Testis (tissue), 5 donors: Measurements from ENCODE around the gene OLIG3. TPM values are rescaled to one million over a fixed set of nuclear protein-coding genes. Genes with fewer than 3 reads are reported as not detected.

Experiments used
- DNase-seq: peaks from one replicate; pipeline ENCODE4 v3.0.0-alpha.2; 2019
- H3K27ac ChIP-seq, 2 donors: fragments of 200-600 bp; sonication (generic); one replicate each; pipeline ENCODE4 v1.5.1; 2019
- H3K27me3 ChIP-seq: fragments of 200-600 bp; sonication (generic); one replicate; pipeline ENCODE4 v1.5.1; 2019
- H3K36me3 ChIP-seq: fragments of 200-600 bp; sonication (generic); one replicate; pipeline ENCODE4 v1.5.1; 2017; ENCODE audit warnings: low read depth; ENCODE audit errors: missing control alignments
- H3K4me1 ChIP-seq: fragments of 200-600 bp; sonication (generic); one replicate; pipeline ENCODE4 v1.5.1; 2019
- H3K4me3 ChIP-seq, 2 donors: fragments of 200-600 bp; sonication (generic); one replicate each; pipeline ENCODE4 v1.5.1; 2017 to 2019
- H3K9me3 ChIP-seq: fragments of 200-600 bp; sonication (generic); one replicate; pipeline ENCODE4 v1.5.1; 2017
- CTCF ChIP-seq, 3 experiments: fragments of 450-650 bp in 2 of 3; fragments of 200-600 bp in 1 of 3; sonication (generic) in 1 of 3; IDR thresholded peaks; one replicate each; pipeline ENCODE4 v1.5.1; 2016 to 2019; ENCODE audit warnings: antibody characterized with exemption in 3 of 3, mild to moderate bottlenecking in 2 of 3, moderate library complexity in 1 of 3
- POLR2A ChIP-seq: fragments of 450-650 bp; IDR thresholded peaks from one replicate; pipeline ENCODE4 v1.6.1; 2017; ENCODE audit warnings: antibody characterized with exemption, mild to moderate bottlenecking, moderate library complexity
- WGBS, 2 donors: methylation state at CpG; one replicate each; pipeline ENCODE4 v1.1.5; 2018; 5-methylcytosine and 5-hydroxymethylcytosine counted together
- intact Hi-C: fragments of 100-400 bp; cut with DNase I; formaldehyde crosslinking; loops from one replicate; pipeline ENCODE4 v1.15.1; 2023; ENCODE audit warnings: low total_unique reads
- long read RNA-seq, 2 donors: transcript quantifications; one replicate each; lab custom pipeline, GENCODE V29; 2026
- polyA plus RNA-seq: library from polyadenylated mRNA; stranded (reverse); fragments of 350-450 nt; fragmentation: Illumina TruSeq; extraction: RNeasy Lipid Tissue Mini Kit (QIAGEN cat#74804); gene quantifications from one replicate; pipeline ENCODE4 v1.2.3, GENCODE V29; 2014; ENCODE audit warnings: low read depth, low replicate concordance; ENCODE audit not compliant: insufficient read depth
- total RNA-seq, 2 donors: library from RNA; depleted of rRNA; stranded (reverse); fragments of >200 nt; gene quantifications; one replicate each; pipeline ENCODE4 v1.2.3, GENCODE V29; 2016

OLIG3 gene
- total RNA-seq = not detected
- polyA plus RNA-seq = not detected
- long read RNA-seq, donor 1 = 0 reads
- long read RNA-seq, donor 2 = 0 reads

- H3K9me3 ChIP-seq = no peaks in the 10 kb centered on the region
- peaks cover 8% of the 10 kb centered on the region for H3K4me1 ChIP-seq
- DNase-seq = no peak
- H3K4me3 ChIP-seq = no peak within 1 kb of the TSS
- no peaks in the 10 kb centered on the region for H3K36me3 ChIP-seq
- no peak within 1 kb of the TSS for H3K27ac ChIP-seq
- intact Hi-C loops = no loop called here
- TF ChIP-seq CTCF (IDR thresholded peaks at IDR 0.05) = no peak
- TF ChIP-seq POLR2A = no peak
- no peaks in the 10 kb centered on the region for H3K27me3 ChIP-seq
- WGBS, 2 donors = 13% methylated on average over 23 of the region's 23 CpGs
These were observed at the start of gene OLIG3 for GRCh38 chr6:137494281-137494987. Gene OLIG3, minus strand, starts transcription at chr6:137494394. Its CDS starts 224 bp downstream, at chr6:137494170.

GRCh38 chr6:137543114-137543513, 48.9 kb upstream of the OLIG3 start:
- intact Hi-C loops = no loop called here
- Histone ChIP-seq H3K27me3 (no peaks in the 10 kb centered on the region), H3K4me1 (no peaks in the 10 kb centered on the region), H3K36me3 (no peaks in the 10 kb centered on the region), H3K9me3 (no peaks in the 10 kb centered on the region), H3K4me3 (no peak overlapping the region), H3K27ac (no peak overlapping the region)
- 54 to 72% methylated on average over 2 of the region's 2 CpGs for WGBS, 2 donors
- no peak for DNase-seq
- no peak for TF ChIP-seq CTCF (IDR thresholded peaks at IDR 0.05)
- TF ChIP-seq POLR2A = no peak

GRCh38 chr6:137542713-137543112, 48.5 kb upstream of the OLIG3 start:
- intact Hi-C loops = no loop called here
- Histone ChIP-seq H3K4me3 (no peak overlapping the region), H3K9me3 (no peaks in the 10 kb centered on the region), H3K27me3 (no peaks in the 10 kb centered on the region), H3K27ac (no peak overlapping the region), H3K4me1 (no peaks in the 10 kb centered on the region), H3K36me3 (no peaks in the 10 kb centered on the region)
- TF ChIP-seq POLR2A (no peak), CTCF (IDR thresholded peaks at IDR 0.05) (no peak)
- no peak for DNase-seq
- 49 to 80% methylated on average over 1 of the region's 1 CpG for WGBS, 2 donors

GRCh38 chr6:137541534-137542063, 47.4 kb upstream of the OLIG3 start:
- DNase-seq = no peak

More at GRCh38 chr6:137541534-137542063, 47.4 kb upstream of the OLIG3 start:
- Histone ChIP-seq H3K27me3 (no peaks in the 10 kb centered on the region), H3K27ac (no peak overlapping the region), H3K4me3 (no peak overlapping the region), H3K4me1 (no peaks in the 10 kb centered on the region), H3K9me3 (no peaks in the 10 kb centered on the region), H3K36me3 (no peaks in the 10 kb centered on the region)
- TF ChIP-seq POLR2A = no peak
- no peak for TF ChIP-seq CTCF (IDR thresholded peaks at IDR 0.05)
- 60 to 88% methylated on average over 4 of the region's 4 CpGs for WGBS, 2 donors
- intact Hi-C loops = no loop called here
